OCI-LY1 (cell line): ENCODE measurements around the gene FAF1.
"Not testable (repeated sequence)": the region's sequence is repeated elsewhere in the genome, so short reads cannot be mapped to it uniquely, and the experiment has no call there.

ENCODE experiments used
- H2AFZ ChIP-seq: fragments of 200-600 bp; sonication (generic), shearing (Covaris generic); 2 replicates; pipeline ENCODE4 v1.6.0; 2014; ENCODE audit warnings: antibody characterized with exemption, mild to moderate bottlenecking, low read length
- H3F3A ChIP-seq: fragments of 200-600 bp; sonication (generic), shearing (Covaris generic); 2 replicates; pipeline ENCODE4 v1.6.0; 2014; ENCODE audit warnings: mild to moderate bottlenecking, antibody characterized with exemption, low read length, moderate library complexity; ENCODE audit not compliant: insufficient read depth
- H3K27ac ChIP-seq: fragments of 200-600 bp; sonication (generic); 2 replicates; pipeline ENCODE4 v1.5.1; 2014; ENCODE audit warnings: low read length, mixed run types, mild to moderate bottlenecking, low read depth; ENCODE audit not compliant: poor library complexity, severe bottlenecking
- H3K27me3 ChIP-seq: fragments of 200-600 bp; sonication (generic); 2 replicates; pipeline ENCODE4 v1.6.0; 2014; ENCODE audit warnings: antibody characterized with exemption, mild to moderate bottlenecking, low read length, moderate library complexity; ENCODE audit not compliant: insufficient read depth
- H3K36me3 ChIP-seq: fragments of 200-600 bp; sonication (generic); 2 replicates; pipeline ENCODE4 v1.6.1; 2014; ENCODE audit warnings: mild to moderate bottlenecking, antibody characterized with exemption, low read length, moderate library complexity, mixed read lengths; ENCODE audit not compliant: insufficient read depth
- H3K4me1 ChIP-seq: fragments of 200-600 bp; sonication (generic); 2 replicates; pipeline ENCODE4 v1.5.1; 2014; ENCODE audit warnings: mild to moderate bottlenecking, low read length, moderate library complexity; ENCODE audit not compliant: insufficient read depth, severe bottlenecking
- H3K4me2 ChIP-seq: fragments of 200-600 bp; sonication (generic), shearing (Covaris generic); 2 replicates; pipeline ENCODE4 v1.6.1; 2014; ENCODE audit warnings: low read length
- H3K4me3 ChIP-seq: fragments of 200-600 bp; sonication (generic); 2 replicates; pipeline ENCODE4 v1.5.1; 2014; ENCODE audit warnings: low read length, low read depth, mild to moderate bottlenecking, mixed read lengths; ENCODE audit not compliant: poor library complexity, severe bottlenecking
- H3K79me2 ChIP-seq: fragments of 200-600 bp; shearing (Covaris generic); 2 replicates; pipeline ENCODE4 v1.6.1; 2016; ENCODE audit warnings: mixed run types, low read length, mixed read lengths; ENCODE audit not compliant: insufficient read depth
- H3K9ac ChIP-seq: fragments of 200-600 bp; sonication (generic), shearing (Covaris generic); 2 replicates; pipeline ENCODE4 v1.6.1; 2014; ENCODE audit warnings: mild to moderate bottlenecking, low read length, mixed read lengths
- H3K9me2 ChIP-seq: fragments of 200-600 bp; sonication (generic), shearing (Covaris generic); 2 replicates; pipeline ENCODE4 v1.6.1; 2014; ENCODE audit warnings: low read depth, mild to moderate bottlenecking, low read length, mixed read lengths
- H3K9me3 ChIP-seq: fragments of 200-600 bp; shearing (Covaris generic); 2 replicates; pipeline ENCODE4 v1.6.1; 2014; ENCODE audit warnings: low read length, mixed read lengths
- H4K20me1 ChIP-seq: fragments of 200-600 bp; sonication (generic), shearing (Covaris generic); 2 replicates; pipeline ENCODE4 v1.6.0; 2016; ENCODE audit warnings: mild to moderate bottlenecking, low read length; ENCODE audit not compliant: insufficient read depth
- CTCF ChIP-seq: fragments of 200-600 bp; sonication (generic), shearing (Covaris generic); IDR thresholded peaks from 2 replicates; pipeline ENCODE4 v1.5.1; 2017; ENCODE audit warnings: mild to moderate bottlenecking, antibody characterized with exemption, low read length, moderate library complexity, mixed read lengths
- EZH2 ChIP-seq: fragments of 200-600 bp; sonication (generic), shearing (Covaris generic); IDR thresholded peaks from 2 replicates; pipeline ENCODE4 v1.8.0; 2017; ENCODE audit warnings: borderline replicate concordance, mixed run types, mild to moderate bottlenecking, antibody characterized with exemption, low read length, moderate library complexity, mixed read lengths

FAF1 gene

DNA sequence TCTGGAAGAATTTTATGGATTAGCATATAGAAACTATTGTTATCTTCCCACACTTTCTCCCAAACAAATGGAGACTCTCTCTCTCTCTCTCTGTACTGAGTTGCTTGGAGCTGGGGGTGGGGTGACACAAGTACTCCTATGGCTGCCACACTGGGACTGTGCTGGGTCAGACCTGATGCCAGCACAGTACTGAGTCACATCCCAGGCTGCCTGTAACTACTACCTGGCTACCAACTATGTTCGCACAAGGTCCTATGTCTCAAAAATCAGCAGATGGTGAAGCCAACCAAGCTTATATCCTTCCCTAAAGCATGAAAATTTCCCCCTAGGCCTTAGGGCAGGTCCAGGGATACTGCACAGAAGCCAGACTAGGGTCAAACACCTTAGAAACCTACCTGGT lies 66.6 kb downstream of the FAF1 start:
- TF ChIP-seq EZH2: no peak
- TF ChIP-seq CTCF: no peak
- Histone ChIP-seq H3K27me3 (no peaks in the 10 kb centered on the region), H2AFZ (no peak overlapping the region), H3F3A (no peaks in the 10 kb centered on the region), H3K79me2 (peaks cover 51% of the 10 kb centered on the region), H4K20me1 (no peaks in the 10 kb centered on the region), H3K9me3 (no peaks in the 10 kb centered on the region), H3K27ac (no peak overlapping the region), H3K9ac (no peak overlapping the region), H3K4me1 (no peaks in the 10 kb centered on the region), H3K9me2 (no peaks in the 10 kb centered on the region), H3K4me2 (no peak overlapping the region), H3K4me3 (no peak overlapping the region), H3K36me3 (peaks cover 10% of the 10 kb centered on the region)

DNA sequence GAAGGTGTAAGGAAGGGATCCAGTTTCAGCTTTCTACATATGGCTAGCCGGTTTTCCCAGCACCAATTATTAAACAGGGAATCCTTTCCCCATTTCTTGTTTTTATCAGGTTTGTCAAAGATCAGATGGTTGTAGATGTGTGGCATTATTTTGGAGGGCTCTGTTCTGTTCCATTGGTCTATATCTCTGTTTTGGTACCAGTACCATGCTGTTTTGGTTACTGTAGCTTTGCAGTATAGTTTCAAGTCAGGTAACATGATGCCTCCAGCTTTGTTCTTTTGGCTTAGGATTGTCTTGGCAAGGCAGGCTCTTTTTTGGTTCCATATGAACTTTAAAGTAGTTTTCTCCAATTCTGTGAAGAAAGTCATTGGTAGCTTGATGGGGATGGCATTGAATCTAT lies 72.5 kb downstream of the FAF1 start:
- H2AFZ ChIP-seq, H3F3A ChIP-seq, H3K9ac ChIP-seq, H3K4me3 ChIP-seq, H3K36me3 ChIP-seq, H3K4me2 ChIP-seq, H3K4me1 ChIP-seq, H3K27me3 ChIP-seq, H4K20me1 ChIP-seq, H3K9me2 ChIP-seq, H3K9me3 ChIP-seq, H3K27ac ChIP-seq: not testable (repeated sequence)
- H3K79me2 ChIP-seq: peaks cover 25% of the 10 kb centered on the region

GRCh38 chr1:50880373-50880772 lies 79.7 kb downstream of the FAF1 start:
- Histone ChIP-seq H3K9me2 (no peaks in the 10 kb centered on the region), H3K79me2 (peaks cover 71% of the 10 kb centered on the region), H4K20me1 (no peaks in the 10 kb centered on the region), H2AFZ (no peak overlapping the region), H3K27ac (no peak overlapping the region), H3F3A (no peaks in the 10 kb centered on the region), H3K27me3 (no peaks in the 10 kb centered on the region), H3K4me3 (no peak overlapping the region), H3K9ac (no peak overlapping the region), H3K36me3 (no peaks in the 10 kb centered on the region), H3K4me1 (no peaks in the 10 kb centered on the region), H3K4me2 (no peak overlapping the region), H3K9me3 (no peaks in the 10 kb centered on the region)
- TF ChIP-seq CTCF (no peak), EZH2 (no peak)

DNA sequence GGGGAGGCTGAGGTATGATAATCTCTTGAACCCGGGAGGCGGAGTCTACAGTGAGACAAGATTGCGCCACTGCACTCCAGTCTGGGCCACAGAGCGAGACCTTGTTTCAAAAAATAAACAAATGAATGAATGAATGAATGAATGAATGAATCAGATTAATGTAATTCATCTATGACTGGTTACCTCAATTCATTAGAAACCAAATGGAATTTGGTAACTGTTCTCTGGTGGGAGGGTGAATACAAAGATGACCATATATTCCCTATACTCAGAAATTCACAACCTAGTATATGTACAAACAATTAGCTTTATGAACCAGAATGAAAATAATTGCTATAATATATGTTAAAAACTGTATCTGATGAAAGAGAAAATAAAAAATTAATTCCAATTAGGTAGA lies 80.9 kb downstream of the FAF1 start:
- no peaks in the 10 kb centered on the region for H4K20me1 ChIP-seq
- H3F3A ChIP-seq: no peaks in the 10 kb centered on the region
- no peaks in the 10 kb centered on the region for H3K9me2 ChIP-seq
- peaks cover 62% of the 10 kb centered on the region for H3K79me2 ChIP-seq
- TF ChIP-seq EZH2 (no peak), CTCF (no peak)
- no peaks in the 10 kb centered on the region for H3K36me3 ChIP-seq
- H3K27ac ChIP-seq: no peak overlapping the region
- H3K27me3 ChIP-seq: no peaks in the 10 kb centered on the region
- peaks cover 6% of the 10 kb centered on the region for H3K4me1 ChIP-seq
- H2AFZ ChIP-seq: no peak overlapping the region
- H3K9me3 ChIP-seq: no peaks in the 10 kb centered on the region
- H3K9ac ChIP-seq: no peak overlapping the region
- H3K4me2 ChIP-seq: no peak overlapping the region
- no peak overlapping the region for H3K4me3 ChIP-seq
